Mesothelial cell of epicardium (in vitro differentiated cells): Measurements from ENCODE around the gene RAB31. TPM values are rescaled to one million over a fixed set of nuclear protein-coding genes. Genes with fewer than 3 reads are reported as not detected.

Source experiments
- DNase-seq, 2 experiments: peaks; one replicate each; pipeline ENCODE4 v3.0.0; 2021; ENCODE audit warnings: low spot score in 2 of 2; ENCODE audit not compliant: unreplicated experiment in 2 of 2
- H3K27ac Mint-ChIP-seq: 2 replicates; pipeline ENCODE4 v1.8.0; 2021; ENCODE audit warnings: mixed read lengths
- H3K27me3 Mint-ChIP-seq: 2 replicates; pipeline ENCODE4 v1.8.0; 2021; ENCODE audit warnings: low read depth, mixed read lengths
- H3K36me3 Mint-ChIP-seq: 2 replicates; pipeline ENCODE4 v1.8.0; 2021; ENCODE audit warnings: mixed read lengths
- H3K4me1 Mint-ChIP-seq: 2 replicates; pipeline ENCODE4 v1.8.0; 2021; ENCODE audit warnings: mixed read lengths
- H3K4me3 Mint-ChIP-seq: 2 replicates; pipeline ENCODE4 v1.8.0; 2021; ENCODE audit warnings: mild to moderate bottlenecking, moderate library complexity, mixed read lengths
- H3K9me3 Mint-ChIP-seq: 2 replicates; pipeline ENCODE4 v1.8.0; 2021; ENCODE audit warnings: mixed read lengths
- CTCF ChIP-seq: fragments of 200-600 bp; sonication (generic); IDR thresholded peaks from one replicate; pipeline ENCODE4 v1.5.0; 2021; ENCODE audit warnings: antibody characterized with exemption; ENCODE audit not compliant: unreplicated experiment
- total RNA-seq: library from RNA; stranded (reverse); gene quantifications from 3 replicates; pipeline ENCODE4 v1.2.1, GENCODE V29; 2021

Gene RAB31
- total RNA-seq, 1 donor from 2014 or later, result 21.8 TPM

GRCh38 chr18:9737472-9738121, 29.5 kb downstream of the RAB31 start:
- Mint-ChIP-seq H3K4me3 (no peak overlapping the region), H3K27ac (no peak overlapping the region), H3K27me3 (no peaks in the 10 kb centered on the region), H3K36me3 (no peaks in the 10 kb centered on the region), H3K9me3 (no peaks in the 10 kb centered on the region), H3K4me1 (peaks cover 23% of the 10 kb centered on the region)
- DNase-seq, result peak; percentile 44 to 71
- TF ChIP-seq CTCF, result no peak

DNA sequence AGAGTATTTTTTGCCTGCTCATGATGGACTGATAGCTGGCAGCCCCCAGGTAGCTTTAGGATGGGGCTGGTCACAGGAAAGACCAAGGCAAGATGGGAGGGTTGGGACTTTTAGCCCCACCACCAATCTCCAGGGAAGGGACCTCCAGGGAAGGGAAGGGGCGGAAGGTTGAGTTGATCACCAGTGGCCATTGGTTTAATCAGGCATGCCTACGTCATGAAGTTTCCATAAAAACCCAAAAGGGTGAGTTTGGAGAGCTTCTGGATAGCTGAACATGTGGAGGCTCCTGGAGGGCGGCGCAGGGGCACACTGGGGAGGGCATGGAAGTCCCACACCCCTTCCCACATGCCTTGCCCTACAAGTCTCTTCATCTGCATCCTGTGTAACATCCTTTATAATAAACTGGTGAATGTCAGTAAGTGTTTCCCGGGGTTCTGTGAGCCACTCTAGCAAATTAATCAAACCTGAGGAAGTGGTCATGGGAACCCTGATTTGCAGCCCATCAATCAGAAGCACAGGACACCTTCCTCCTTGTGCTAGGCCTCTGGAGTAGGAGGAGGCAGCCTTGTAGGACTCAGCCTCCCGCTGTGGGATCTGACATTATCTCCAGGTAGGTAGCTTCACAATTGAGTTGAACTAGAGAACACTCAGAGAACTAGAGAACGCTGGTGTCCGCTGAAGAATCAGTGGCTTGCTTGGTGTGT, 30.3 kb downstream of the RAB31 start:
- no peak overlapping the region for H3K27ac Mint-ChIP-seq
- no peaks in the 10 kb centered on the region for H3K27me3 Mint-ChIP-seq
- H3K9me3 Mint-ChIP-seq, result no peaks in the 10 kb centered on the region
- peaks cover 32% of the 10 kb centered on the region for H3K4me1 Mint-ChIP-seq
- no peaks in the 10 kb centered on the region for H3K36me3 Mint-ChIP-seq
- H3K4me3 Mint-ChIP-seq, result no peak overlapping the region
- no peak for DNase-seq
- no peak for TF ChIP-seq CTCF

GRCh38 chr18:9739516-9739915, 31.4 kb downstream of the RAB31 start:
- Mint-ChIP-seq H3K27me3 (no peaks in the 10 kb centered on the region), H3K4me3 (no peak overlapping the region), H3K36me3 (no peaks in the 10 kb centered on the region), H3K4me1 (peaks cover 37% of the 10 kb centered on the region), H3K27ac (no peak overlapping the region), H3K9me3 (peaks cover under 1% of the 10 kb centered on the region)
- no peak for DNase-seq
- no peak for TF ChIP-seq CTCF

- Mint-ChIP-seq H3K36me3 (peaks cover 5% of the 10 kb centered on the region), H3K27ac (no peak overlapping the region), H3K27me3 (no peaks in the 10 kb centered on the region), H3K9me3 (peaks cover 6% of the 10 kb centered on the region), H3K4me1 (peaks cover 37% of the 10 kb centered on the region), H3K4me3 (no peak overlapping the region)
- no peak for DNase-seq
- no peak for TF ChIP-seq CTCF
These were observed 32.0 kb downstream of the RAB31 start for GRCh38 chr18:9740071-9740470.

- DNase-seq, result no peak
- peaks cover 6% of the 10 kb centered on the region for H3K36me3 Mint-ChIP-seq
- peaks cover 16% of the 10 kb centered on the region for H3K9me3 Mint-ChIP-seq
- TF ChIP-seq CTCF, result no peak
- H3K27me3 Mint-ChIP-seq, result no peaks in the 10 kb centered on the region
- no peak overlapping the region for H3K27ac Mint-ChIP-seq
- H3K4me3 Mint-ChIP-seq, result no peak overlapping the region
- H3K4me1 Mint-ChIP-seq, result peaks cover 37% of the 10 kb centered on the region
These were observed 33.3 kb downstream of the RAB31 start for GRCh38 chr18:9741406-9741792.
